BLaER1 (cell line): ENCODE data around the gene TICAM2.

Experiments used
- H3K27ac ChIP-seq: shearing (Covaris generic); formaldehyde crosslinking; 2 replicates; pipeline ENCODE4 v1.8.1; 2022
- H3K27me3 ChIP-seq: shearing (Covaris generic); formaldehyde crosslinking; 2 replicates; pipeline ENCODE4 v1.8.1; 2022
- H3K36me3 ChIP-seq: shearing (Covaris generic); formaldehyde crosslinking; 2 replicates; pipeline ENCODE4 v1.8.1; 2022
- H3K4me1 ChIP-seq: shearing (Covaris generic); formaldehyde crosslinking; 2 replicates; pipeline ENCODE4 v1.8.1; 2022
- H3K4me2 ChIP-seq: shearing (Covaris generic); formaldehyde crosslinking; 2 replicates; pipeline ENCODE4 v1.8.1; 2022
- H3K4me3 ChIP-seq: shearing (Covaris generic); formaldehyde crosslinking; 2 replicates; pipeline ENCODE4 v1.8.1; 2022
- H3K9ac ChIP-seq: shearing (Covaris generic); formaldehyde crosslinking; 2 replicates; pipeline ENCODE4 v1.8.1; 2022
- H3K9me3 ChIP-seq: shearing (Covaris generic); formaldehyde crosslinking; 2 replicates; pipeline ENCODE4 v1.8.1; 2022
- H4K20me1 ChIP-seq: shearing (Covaris generic); formaldehyde crosslinking; 2 replicates; pipeline ENCODE4 v1.8.1; 2022
- Cebpa-rat ChIP-seq: shearing (Covaris generic); IDR thresholded peaks from 2 replicates; pipeline ENCODE4 v1.8.1; 2022

The TICAM2 gene

GRCh38 chr5:115577329-115577728, 24.9 kb downstream of the TICAM2 start:
- no peak overlapping the region for H3K4me2 ChIP-seq
- no peaks in the 10 kb centered on the region for H3K36me3 ChIP-seq
- H3K27ac ChIP-seq, result no peak overlapping the region
- H3K9me3 ChIP-seq, result no peaks in the 10 kb centered on the region
- no peak for TF ChIP-seq Cebpa-rat
- H3K27me3 ChIP-seq, result no peaks in the 10 kb centered on the region
- no peak overlapping the region for H3K4me3 ChIP-seq
- no peaks in the 10 kb centered on the region for H4K20me1 ChIP-seq
- 0 out of 2 replicates have a peak, but pooled peaks cover 7% of the 10 kb centered on the region for H3K4me1 ChIP-seq
- H3K9ac ChIP-seq, result no peak overlapping the region

- no peak for TF ChIP-seq Cebpa-rat
- H3K4me1 ChIP-seq, result 0 out of 2 replicates have a peak, but pooled peaks cover 7% of the 10 kb centered on the region
- no peaks in the 10 kb centered on the region for H3K36me3 ChIP-seq
- H4K20me1 ChIP-seq, result no peaks in the 10 kb centered on the region
- H3K4me3 ChIP-seq, result no peak overlapping the region
- H3K27ac ChIP-seq, result no peak overlapping the region
- H3K27me3 ChIP-seq, result no peaks in the 10 kb centered on the region
- H3K9ac ChIP-seq, result no peak overlapping the region
- H3K9me3 ChIP-seq, result no peaks in the 10 kb centered on the region
- no peak overlapping the region for H3K4me2 ChIP-seq
Measured at GRCh38 chr5:115575167-115576070, 26.9 kb downstream of the TICAM2 start.

- no peaks in the 10 kb centered on the region for H3K27me3 ChIP-seq
- no peak overlapping the region for H3K4me3 ChIP-seq
- no peaks in the 10 kb centered on the region for H3K4me1 ChIP-seq
- no peak for TF ChIP-seq Cebpa-rat
- H4K20me1 ChIP-seq, result no peaks in the 10 kb centered on the region
- H3K9ac ChIP-seq, result no peak overlapping the region
- no peaks in the 10 kb centered on the region for H3K9me3 ChIP-seq
- H3K27ac ChIP-seq, result no peak overlapping the region
- no peaks in the 10 kb centered on the region for H3K36me3 ChIP-seq
- no peak overlapping the region for H3K4me2 ChIP-seq
Measured at GRCh38 chr5:115573133-115573532, 29.1 kb downstream of the TICAM2 start.

GRCh38 chr5:115571441-115571878, 30.8 kb downstream of the TICAM2 start:
- no peak for TF ChIP-seq Cebpa-rat
- no peaks in the 10 kb centered on the region for H4K20me1 ChIP-seq
- no peak overlapping the region for H3K4me3 ChIP-seq
- no peak overlapping the region for H3K9ac ChIP-seq
- no peaks in the 10 kb centered on the region for H3K27me3 ChIP-seq
- H3K4me2 ChIP-seq, result no peak overlapping the region
- H3K36me3 ChIP-seq, result no peaks in the 10 kb centered on the region
- no peaks in the 10 kb centered on the region for H3K9me3 ChIP-seq
- H3K27ac ChIP-seq, result no peak overlapping the region
- no peaks in the 10 kb centered on the region for H3K4me1 ChIP-seq

GRCh38 chr5:115568668-115569067, 33.6 kb downstream of the TICAM2 start:
- Histone ChIP-seq H3K27ac (no peak overlapping the region), H4K20me1 (no peaks in the 10 kb centered on the region), H3K9ac (no peak overlapping the region), H3K27me3 (no peaks in the 10 kb centered on the region), H3K4me1 (no peaks in the 10 kb centered on the region), H3K4me2 (no peak overlapping the region), H3K9me3 (no peaks in the 10 kb centered on the region), H3K4me3 (no peak overlapping the region), H3K36me3 (no peaks in the 10 kb centered on the region)
- no peak for TF ChIP-seq Cebpa-rat

GRCh38 chr5:115565233-115565632, 37.0 kb downstream of the TICAM2 start:
- no peaks in the 10 kb centered on the region for H3K4me1 ChIP-seq
- no peaks in the 10 kb centered on the region for H3K36me3 ChIP-seq
- H3K9ac ChIP-seq, result no peak overlapping the region
- no peak for TF ChIP-seq Cebpa-rat
- no peak overlapping the region for H3K27ac ChIP-seq
- H3K4me3 ChIP-seq, result no peak overlapping the region
- H3K9me3 ChIP-seq, result peaks cover 4% of the 10 kb centered on the region; the same call in 1 of the 2 replicates
- H3K4me2 ChIP-seq, result no peak overlapping the region
- H3K27me3 ChIP-seq, result no peaks in the 10 kb centered on the region
- H4K20me1 ChIP-seq, result no peaks in the 10 kb centered on the region

GRCh38 chr5:115561176-115561575, 41.1 kb downstream of the TICAM2 start:
- Histone ChIP-seq H3K9ac (no peak overlapping the region), H3K27ac (no peak overlapping the region), H3K4me3 (no peak overlapping the region), H3K9me3 (peaks cover 4% of the 10 kb centered on the region; the same call in 1 of the 2 replicates), H3K27me3 (no peaks in the 10 kb centered on the region), H3K36me3 (no peaks in the 10 kb centered on the region), H3K4me2 (no peak overlapping the region), H4K20me1 (no peaks in the 10 kb centered on the region), H3K4me1 (no peaks in the 10 kb centered on the region)
- no peak for TF ChIP-seq Cebpa-rat

GRCh38 chr5:115559524-115559923, 42.8 kb downstream of the TICAM2 start:
- H3K36me3 ChIP-seq, result no peaks in the 10 kb centered on the region
- peaks cover 4% of the 10 kb centered on the region; the same call in 1 of the 2 replicates for H3K9me3 ChIP-seq
- H4K20me1 ChIP-seq, result no peaks in the 10 kb centered on the region
- no peak overlapping the region for H3K4me3 ChIP-seq
- TF ChIP-seq Cebpa-rat, result no peak
- H3K27ac ChIP-seq, result no peak overlapping the region
- H3K4me2 ChIP-seq, result no peak overlapping the region
- no peaks in the 10 kb centered on the region for H3K4me1 ChIP-seq
- H3K27me3 ChIP-seq, result no peaks in the 10 kb centered on the region
- no peak overlapping the region for H3K9ac ChIP-seq

- Histone ChIP-seq H3K4me1 (no peaks in the 10 kb centered on the region), H4K20me1 (no peaks in the 10 kb centered on the region), H3K36me3 (no peaks in the 10 kb centered on the region), H3K9me3 (peaks cover 4% of the 10 kb centered on the region; the same call in 1 of the 2 replicates), H3K27me3 (no peaks in the 10 kb centered on the region), H3K27ac (no peak overlapping the region), H3K9ac (no peak overlapping the region), H3K4me2 (no peak overlapping the region), H3K4me3 (no peak overlapping the region)
- TF ChIP-seq Cebpa-rat, result no peak
Measured at GRCh38 chr5:115558388-115558956, 43.8 kb downstream of the TICAM2 start.

GRCh38 chr5:115557667-115558387, 44.5 kb downstream of the TICAM2 start:
- no peak overlapping the region for H3K4me2 ChIP-seq
- H3K27me3 ChIP-seq, result no peaks in the 10 kb centered on the region
- no peak overlapping the region for H3K9ac ChIP-seq
- no peaks in the 10 kb centered on the region for H3K36me3 ChIP-seq
- no peak overlapping the region for H3K27ac ChIP-seq
- H3K9me3 ChIP-seq, result peaks cover 4% of the 10 kb centered on the region; the same call in 1 of the 2 replicates
- no peak overlapping the region for H3K4me3 ChIP-seq
- H4K20me1 ChIP-seq, result no peaks in the 10 kb centered on the region
- no peaks in the 10 kb centered on the region for H3K4me1 ChIP-seq
- TF ChIP-seq Cebpa-rat, result no peak
